B cell (primary cell): ENCODE results near the gene METTL25. TPM values are rescaled to one million over a fixed set of nuclear protein-coding genes. Genes with fewer than 3 reads are reported as not detected.

Experiments used
- ATAC-seq: fragments of 200-7000 bp; cut with Tn5 transposase; one replicate; pipeline ENCODE4 v1.10.0; 2021; ENCODE audit warnings: low read depth, mild to moderate bottlenecking, moderate number of reproducible peaks, moderate library complexity
- CTCF ChIA-PET: fragments of 350-600 bp; sonication (Branson Sonifier 250); formaldehyde crosslinking; loops from one replicate; lab custom pipeline; 2021; ENCODE audit warnings: antibody characterized with exemption, inconsistent platforms; lab: Charles Lee
- POLR2A ChIA-PET: fragments of 350-600 bp; sonication (Branson Sonifier 250); formaldehyde crosslinking; loops from one replicate; lab custom pipeline; 2021; ENCODE audit warnings: antibody characterized with exemption; lab: Charles Lee
- DNase-seq: peaks from one replicate; pipeline ENCODE4 v3.0.0; 2013
- H2AFZ ChIP-seq: 2 replicates; pipeline ENCODE4 v1.6.1; 2012; ENCODE audit warnings: mild to moderate bottlenecking, low read depth, low read length; ENCODE audit not compliant: insufficient read depth, poor library complexity, severe bottlenecking
- H3K27ac ChIP-seq, 2 donors: 1 replicate in 1 of 2; 2 replicates in 1 of 2; pipeline ENCODE4 v1.5.1; 2012 to 2013; ENCODE audit warnings: low read length in 2 of 2, mild to moderate bottlenecking in 2 of 2, moderate library complexity in 1 of 2
- H3K27me3 ChIP-seq, 4 experiments: fragments of 200-600 bp in 1 of 4; sonication (generic) in 1 of 4; replicated peaks in 1 of 4; 1 replicate in 2 of 4; 2 replicates in 2 of 4; pipeline versions ENCODE4 v1.6.1 to v1.7.0; 2013 to 2016; ENCODE audit warnings: low read length in 3 of 4, mild to moderate bottlenecking in 2 of 4, mixed read lengths in 1 of 4, moderate library complexity in 1 of 4; ENCODE audit not compliant: insufficient read depth in 4 of 4, control insufficient read depth in 3 of 4; ENCODE audit errors: control extremely low read depth in 1 of 4
- H3K36me3 ChIP-seq, 2 experiments: replicated peaks in 1 of 2; 1 replicate in 1 of 2; 2 replicates in 1 of 2; pipeline versions ENCODE4 v1.6.1 to v1.7.1; 2013; ENCODE audit warnings: low read length in 1 of 2; ENCODE audit not compliant: insufficient read depth in 2 of 2, control insufficient read depth in 1 of 2; ENCODE audit errors: control extremely low read depth in 1 of 2, extremely low read depth in 1 of 2
- H3K4me1 ChIP-seq, 2 donors: fragments of 200-600 bp in 1 of 2; sonication (generic) in 1 of 2; 1 replicate in 1 of 2; 2 replicates in 1 of 2; pipeline versions ENCODE4 v1.5.1 to v1.6.1; 2013 to 2017; ENCODE audit warnings: low read length in 2 of 2; ENCODE audit not compliant: control insufficient read depth in 2 of 2, insufficient read depth in 2 of 2
- H3K4me2 ChIP-seq: replicated peaks from 2 replicates; pipeline ENCODE3; 2012; ENCODE audit warnings: mild to moderate bottlenecking, low read depth, low read length; ENCODE audit not compliant: poor library complexity, severe bottlenecking
- H3K4me3 ChIP-seq, 5 experiments: fragments of 200-600 bp in 1 of 5; sonication (generic) in 1 of 5; 1 replicate in 3 of 5; 2 replicates in 2 of 5; pipeline versions ENCODE4 v1.5.1 to v1.7.0; 2011 to 2016; ENCODE audit warnings: low read length in 4 of 5, mild to moderate bottlenecking in 4 of 5, low read depth in 2 of 5, control low read depth in 1 of 5, moderate library complexity in 1 of 5; ENCODE audit not compliant: insufficient read depth in 1 of 5; ENCODE audit errors: control extremely low read depth in 1 of 5, extremely low read depth in 1 of 5
- H3K79me2 ChIP-seq: fragments of 200-600 bp; sonication (generic); one replicate; pipeline ENCODE4 v1.6.0; 2016; ENCODE audit warnings: low read length; ENCODE audit not compliant: control insufficient read depth, insufficient read depth
- H3K9ac ChIP-seq: fragments of 200-600 bp; sonication (generic); 2 replicates; pipeline ENCODE4 v1.6.1; 2017; ENCODE audit warnings: mild to moderate bottlenecking, low read length, moderate library complexity
- H3K9me3 ChIP-seq, 3 donors: one replicate each; pipeline versions ENCODE4 v1.6.1 to v1.7.1; 2013; ENCODE audit warnings: low read length in 2 of 3; ENCODE audit not compliant: control insufficient read depth in 2 of 3, insufficient read depth in 1 of 3; ENCODE audit errors: control extremely low read depth in 1 of 3
- H4K20me1 ChIP-seq: 2 replicates; pipeline ENCODE4 v1.6.0; 2012; ENCODE audit warnings: mild to moderate bottlenecking, low read length; ENCODE audit not compliant: insufficient read depth, control insufficient read depth, poor library complexity, severe bottlenecking
- H3K27ac Mint-ChIP-seq: one replicate; pipeline ENCODE4 v1.8.0; 2021; ENCODE audit warnings: mixed read lengths
- H3K27me3 Mint-ChIP-seq: one replicate; pipeline ENCODE4 v1.8.0; 2021; ENCODE audit warnings: mixed read lengths
- H3K4me1 Mint-ChIP-seq: one replicate; pipeline ENCODE4 v1.8.0; 2021; ENCODE audit warnings: mixed read lengths
- H3K4me3 Mint-ChIP-seq: one replicate; pipeline ENCODE4 v1.8.0; 2021; ENCODE audit warnings: mixed read lengths
- H3K9me3 Mint-ChIP-seq: one replicate; pipeline ENCODE4 v1.8.0; 2022; ENCODE audit warnings: mixed read lengths; ENCODE audit not compliant: insufficient read depth
- CTCF ChIP-seq: fragments of 200-600 bp; IDR thresholded peaks from one replicate; pipeline ENCODE4 v1.8.0; 2022; ENCODE audit warnings: antibody characterized with exemption, mild to moderate bottlenecking
- EZH2 ChIP-seq: IDR thresholded peaks from 2 replicates; pipeline ENCODE4 v1.6.1; 2012; ENCODE audit warnings: borderline replicate concordance, low read depth, mild to moderate bottlenecking, moderate library complexity, low read length; ENCODE audit not compliant: insufficient read depth, poor library complexity, severe bottlenecking
- WGBS: methylation state at CpG from one replicate; pipeline ENCODE4 v1.1.5; 2013; ENCODE audit warnings: missing lambda C conversion rate; ENCODE audit not compliant: insufficient coverage; 5-methylcytosine and 5-hydroxymethylcytosine counted together
- intact Hi-C: fragments of 100-400 bp; cut with micrococcal nuclease; formaldehyde crosslinking; loops from one replicate; pipeline ENCODE4 v1.10.0; 2022
- polyA plus RNA-seq: library from polyadenylated mRNA; depleted of rRNA; stranded (reverse); fragments of >200 nt; gene quantifications from 2 replicates; pipeline ENCODE4 v1.2.3, GENCODE V29; 2012
- total RNA-seq, 2 donors: library from RNA; stranded (reverse); fragments of 120-200 nt in 1 of 2; gene quantifications; 1 replicate in 1 of 2; 2 replicates in 1 of 2; pipeline versions ENCODE4 v1.2.3 to v1.2.4, GENCODE V29; 2013 to 2022

The METTL25 gene
- total and polyA plus RNA-seq, 2 donors (not counting 1 experiment from before 2014, with no cell fraction given) = 5.4 to 24.1 TPM

GRCh38 chr12:82461393-82461792 is 103.1 kb downstream of the METTL25 start:
- Histone ChIP-seq H3K4me2 (no peak overlapping the region), H3K27ac (no peak overlapping the region), H3K9ac (no peak overlapping the region), H3K9me3 (no peaks in the 10 kb centered on the region), H3K4me3 (no peak overlapping the region), H4K20me1 (no peaks in the 10 kb centered on the region), H3K79me2 (no peaks in the 10 kb centered on the region), H3K4me1 (no peaks in the 10 kb centered on the region), H2AFZ (no peak overlapping the region), H3K36me3 (peaks cover 3 to 5% of the 10 kb centered on the region in 2 experiments), H3K27me3 (no peaks in the 10 kb centered on the region)
- Mint-ChIP-seq H3K9me3 (no peaks in the 10 kb centered on the region), H3K27me3 (no peaks in the 10 kb centered on the region), H3K4me3 (no peak overlapping the region), H3K4me1 (no peaks in the 10 kb centered on the region), H3K27ac (no peak overlapping the region)
- ATAC-seq (no peak), DNase-seq (no peak)
- CTCF ChIA-PET = no interaction called here
- WGBS = no CpG with 5 or more reads among the region's 1 CpG
- intact Hi-C loops = no loop called here
- no peak for TF ChIP-seq EZH2
- TF ChIP-seq CTCF = no peak
- POLR2A ChIA-PET = no interaction called here

GRCh38 chr12:82461836-82462235 is 103.5 kb downstream of the METTL25 start:
- peaks cover 3 to 5% of the 10 kb centered on the region in 2 experiments for H3K36me3 ChIP-seq
- DNase-seq (no peak), ATAC-seq (no peak)
- no peak for TF ChIP-seq EZH2
- no peak for TF ChIP-seq CTCF
- no peak overlapping the region for H3K4me2 ChIP-seq
- POLR2A ChIA-PET = no interaction called here
- Mint-ChIP-seq H3K27ac (no peak overlapping the region), H3K9me3 (no peaks in the 10 kb centered on the region), H3K4me3 (no peak overlapping the region), H3K27me3 (no peaks in the 10 kb centered on the region), H3K4me1 (no peaks in the 10 kb centered on the region)
- intact Hi-C loops = no loop called here
- no CpG with 5 or more reads among the region's 3 CpGs for WGBS
- no peaks in the 10 kb centered on the region for H3K79me2 ChIP-seq
- H3K9me3 ChIP-seq = no peaks in the 10 kb centered on the region
- CTCF ChIA-PET = no interaction called here
- no peaks in the 10 kb centered on the region for H3K27me3 ChIP-seq
- H3K4me1 ChIP-seq = no peaks in the 10 kb centered on the region
- H3K4me3 ChIP-seq = no peak overlapping the region
- H3K9ac ChIP-seq = no peak overlapping the region
- H3K27ac ChIP-seq = no peak overlapping the region
- H2AFZ ChIP-seq = no peak overlapping the region
- H4K20me1 ChIP-seq = no peaks in the 10 kb centered on the region
